Activated T-helper 1 cell treated with anti-CD3 and anti-CD28 coated beads, Interleukin-12 subunit alpha, Interleukin-12 subunit beta, Interleukin-2, Interleukin-4 antibody, amounts not matched to agents 30 ng/mL and 10 ng/mL and 1 ng/mL, durations not matched to agents 14 hours and 24 hours and 36 hours (primary cell): Measurements from ENCODE around the gene ERC1. TPM values are rescaled to one million over a fixed set of nuclear protein-coding genes. Genes with fewer than 3 reads are reported as not detected.

ENCODE experiments used
- DNase-seq: peaks from one replicate; pipeline ENCODE4 v3.0.0; 2021; ENCODE audit warnings: low spot score
- H3K27ac Mint-ChIP-seq: one replicate; pipeline ENCODE4 v1.8.0; 2021; ENCODE audit warnings: mild to moderate bottlenecking, mixed read lengths
- H3K27me3 Mint-ChIP-seq: one replicate; pipeline ENCODE4 v1.8.0; 2022; ENCODE audit warnings: mild to moderate bottlenecking, moderate library complexity, mixed read lengths; ENCODE audit not compliant: insufficient read depth
- H3K36me3 Mint-ChIP-seq: one replicate; pipeline ENCODE4 v1.8.0; 2021; ENCODE audit warnings: low read depth, mixed read lengths
- H3K4me1 Mint-ChIP-seq: one replicate; pipeline ENCODE4 v1.8.0; 2021; ENCODE audit warnings: low read depth, mixed read lengths
- H3K4me3 Mint-ChIP-seq: one replicate; pipeline ENCODE4 v1.8.0; 2021; ENCODE audit warnings: mild to moderate bottlenecking, moderate library complexity, mixed read lengths
- H3K9me3 Mint-ChIP-seq: one replicate; pipeline ENCODE4 v1.8.0; 2021; ENCODE audit warnings: mixed read lengths
- intact Hi-C: fragments of 100-400 bp; cut with micrococcal nuclease; formaldehyde crosslinking; loops from one replicate; pipeline ENCODE4 v1.15.1; 2024
- total RNA-seq: library from RNA; stranded (reverse); gene quantifications from 2 replicates; pipeline ENCODE4 v1.2.3, GENCODE V29; 2022

Gene ERC1
- total RNA-seq, 1 donor from 2014 or later: 33.6 TPM

GRCh38 chr12:1373901-1374735 lies 383.1 kb downstream of the ERC1 start:
- no peaks in the 10 kb centered on the region for H3K9me3 Mint-ChIP-seq
- intact Hi-C loops: no loop called here
- no peaks in the 10 kb centered on the region for H3K4me1 Mint-ChIP-seq
- H3K36me3 Mint-ChIP-seq: peaks cover 4% of the 10 kb centered on the region
- no peak overlapping the region for H3K27ac Mint-ChIP-seq
- H3K27me3 Mint-ChIP-seq: no peaks in the 10 kb centered on the region
- DNase-seq: no peak
- no peak overlapping the region for H3K4me3 Mint-ChIP-seq

- H3K36me3 Mint-ChIP-seq: peaks cover 4% of the 10 kb centered on the region
- no peaks in the 10 kb centered on the region for H3K27me3 Mint-ChIP-seq
- H3K27ac Mint-ChIP-seq: no peak overlapping the region
- H3K4me3 Mint-ChIP-seq: no peak overlapping the region
- H3K4me1 Mint-ChIP-seq: no peaks in the 10 kb centered on the region
- intact Hi-C loops: no loop called here
- H3K9me3 Mint-ChIP-seq: no peaks in the 10 kb centered on the region
- no peak for DNase-seq
Measured at GRCh38 chr12:1375323-1375722, 384.3 kb downstream of the ERC1 start.

- no peak for DNase-seq
- Mint-ChIP-seq H3K4me3 (no peak overlapping the region), H3K36me3 (peaks cover 4% of the 10 kb centered on the region), H3K27ac (no peak overlapping the region), H3K9me3 (no peaks in the 10 kb centered on the region), H3K4me1 (no peaks in the 10 kb centered on the region), H3K27me3 (no peaks in the 10 kb centered on the region)
- intact Hi-C loops: no loop called here
Measured at GRCh38 chr12:1377117-1377516, 386.1 kb downstream of the ERC1 start.

- no peaks in the 10 kb centered on the region for H3K4me1 Mint-ChIP-seq
- no peaks in the 10 kb centered on the region for H3K27me3 Mint-ChIP-seq
- no peak for DNase-seq
- no peak overlapping the region for H3K4me3 Mint-ChIP-seq
- no peak overlapping the region for H3K27ac Mint-ChIP-seq
- H3K9me3 Mint-ChIP-seq: no peaks in the 10 kb centered on the region
- intact Hi-C loops: no loop called here
- peaks cover 4% of the 10 kb centered on the region for H3K36me3 Mint-ChIP-seq
Measured at GRCh38 chr12:1377681-1378080, 386.7 kb downstream of the ERC1 start.

GRCh38 chr12:1380171-1380851 lies 389.3 kb downstream of the ERC1 start:
- H3K9me3 Mint-ChIP-seq: no peaks in the 10 kb centered on the region
- intact Hi-C loops: no loop called here
- no peak overlapping the region for H3K4me3 Mint-ChIP-seq
- H3K36me3 Mint-ChIP-seq: peaks cover 4% of the 10 kb centered on the region
- H3K27me3 Mint-ChIP-seq: no peaks in the 10 kb centered on the region
- no peak overlapping the region for H3K27ac Mint-ChIP-seq
- no peak for DNase-seq
- H3K4me1 Mint-ChIP-seq: no peaks in the 10 kb centered on the region

- H3K4me3 Mint-ChIP-seq: no peak overlapping the region
- no peaks in the 10 kb centered on the region for H3K27me3 Mint-ChIP-seq
- intact Hi-C loops: no loop called here
- H3K9me3 Mint-ChIP-seq: no peaks in the 10 kb centered on the region
- no peak overlapping the region for H3K27ac Mint-ChIP-seq
- no peak for DNase-seq
- H3K4me1 Mint-ChIP-seq: no peaks in the 10 kb centered on the region
- H3K36me3 Mint-ChIP-seq: peaks cover under 1% of the 10 kb centered on the region
Measured at GRCh38 chr12:1382151-1382550, 391.1 kb downstream of the ERC1 start.

- Mint-ChIP-seq H3K36me3 (no peaks in the 10 kb centered on the region), H3K27ac (no peak overlapping the region), H3K9me3 (no peaks in the 10 kb centered on the region), H3K27me3 (no peaks in the 10 kb centered on the region), H3K4me3 (no peak overlapping the region), H3K4me1 (no peaks in the 10 kb centered on the region)
- DNase-seq: no peak
- intact Hi-C loops: no loop called here
Measured at GRCh38 chr12:1382826-1383225, 391.8 kb downstream of the ERC1 start.

GRCh38 chr12:1383758-1384157 lies 392.7 kb downstream of the ERC1 start:
- intact Hi-C loops: no loop called here
- Mint-ChIP-seq H3K36me3 (no peaks in the 10 kb centered on the region), H3K4me1 (no peaks in the 10 kb centered on the region), H3K27me3 (no peaks in the 10 kb centered on the region), H3K27ac (no peak overlapping the region), H3K9me3 (no peaks in the 10 kb centered on the region), H3K4me3 (no peak overlapping the region)
- DNase-seq: no peak

GRCh38 chr12:1384910-1385309 lies 393.9 kb downstream of the ERC1 start:
- Mint-ChIP-seq H3K36me3 (no peaks in the 10 kb centered on the region), H3K27ac (no peak overlapping the region), H3K4me3 (no peak overlapping the region), H3K9me3 (no peaks in the 10 kb centered on the region), H3K4me1 (no peaks in the 10 kb centered on the region), H3K27me3 (no peaks in the 10 kb centered on the region)
- intact Hi-C loops: no loop called here
- no peak for DNase-seq

GRCh38 chr12:1391722-1392121 lies 400.7 kb downstream of the ERC1 start:
- Mint-ChIP-seq H3K4me3 (no peak overlapping the region), H3K27ac (no peak overlapping the region), H3K36me3 (peaks cover 10% of the 10 kb centered on the region), H3K27me3 (no peaks in the 10 kb centered on the region), H3K9me3 (peaks cover 18% of the 10 kb centered on the region), H3K4me1 (no peaks in the 10 kb centered on the region)
- DNase-seq: no peak
- intact Hi-C loops: no loop called here

GRCh38 chr12:1395421-1395955 lies 404.5 kb downstream of the ERC1 start:
- peaks cover 10% of the 10 kb centered on the region for H3K36me3 Mint-ChIP-seq
- peaks cover 18% of the 10 kb centered on the region for H3K9me3 Mint-ChIP-seq
- no peaks in the 10 kb centered on the region for H3K27me3 Mint-ChIP-seq
- H3K27ac Mint-ChIP-seq: no peak overlapping the region
- no peak overlapping the region for H3K4me3 Mint-ChIP-seq
- DNase-seq: no peak
- H3K4me1 Mint-ChIP-seq: no peaks in the 10 kb centered on the region
- intact Hi-C loops: no loop called here

- Mint-ChIP-seq H3K36me3 (no peaks in the 10 kb centered on the region), H3K4me3 (no peak overlapping the region), H3K27me3 (no peaks in the 10 kb centered on the region), H3K27ac (no peak overlapping the region), H3K4me1 (no peaks in the 10 kb centered on the region), H3K9me3 (no peaks in the 10 kb centered on the region)
- DNase-seq: no peak
- intact Hi-C loops: loop anchor here (1.0 kb wide), 1 partner anchor 185 kb away; no protein-coding TSS in a partner anchor
Measured at GRCh38 chr12:1398673-1399072, 407.6 kb downstream of the ERC1 start.

- H3K36me3 Mint-ChIP-seq: no peaks in the 10 kb centered on the region
- no peaks in the 10 kb centered on the region for H3K4me1 Mint-ChIP-seq
- no peaks in the 10 kb centered on the region for H3K9me3 Mint-ChIP-seq
- H3K27me3 Mint-ChIP-seq: no peaks in the 10 kb centered on the region
- H3K27ac Mint-ChIP-seq: no peak overlapping the region
- no peak overlapping the region for H3K4me3 Mint-ChIP-seq
- intact Hi-C loops: no loop called here
- no peak for DNase-seq
Measured at GRCh38 chr12:1401891-1402290, 410.9 kb downstream of the ERC1 start.
